H1 (cell line): Measurements from ENCODE around the gene NECAP2. TPM values are rescaled to one million over a fixed set of nuclear protein-coding genes. Genes with fewer than 3 reads are reported as not detected.

Experiments
- polyA plus RNA-seq, 7 experiments: library from polyadenylated mRNA; depleted of rRNA in 3 of 7; stranded (reverse) in 5 of 7; unstranded in 2 of 7; fragments of >200 nt in 5 of 7; fragments of 200-250 nt in 2 of 7; gene quantifications; 1 replicate in 5 of 7; 2 replicates in 1 of 7; 4 replicates in 1 of 7; pipeline versions ENCODE4 v1.2.1 to v1.2.3, GENCODE V29; 2011 to 2013; ENCODE audit warnings: missing spikeins in 2 of 7, mixed read lengths in 2 of 7
- total RNA-seq: library from RNA; stranded (reverse); fragmentation: NEBNext Ultra II Directional; extraction: Animal tissue kit (Norgen Biotek cat#: 25700); gene quantifications from 2 replicates; pipeline ENCODE4 v1.2.1, GENCODE V29; 2021
- TF ChIP-seq, protein P1 (sequence below): fragments of 300-600 bp; sonication (generic); IDR thresholded peaks from 2 replicates; pipeline ENCODE4 v1.7.1; 2012; ENCODE audit warnings: low read length, moderate library complexity, mild to moderate bottlenecking, inconsistent platforms; ENCODE audit not compliant: insufficient replicate concordance
- TF ChIP-seq, protein P2 (sequence below): IDR thresholded peaks from 2 replicates; pipeline ENCODE4 v1.6.1; 2012; ENCODE audit warnings: low read length, inconsistent platforms

NECAP2 gene
- total and polyA plus RNA-seq, 2 of the 8 experiments (the other 6 are each of a cell fraction or from before 2014, with no cell fraction given), result 24.4 to 29.7 TPM

DNA sequence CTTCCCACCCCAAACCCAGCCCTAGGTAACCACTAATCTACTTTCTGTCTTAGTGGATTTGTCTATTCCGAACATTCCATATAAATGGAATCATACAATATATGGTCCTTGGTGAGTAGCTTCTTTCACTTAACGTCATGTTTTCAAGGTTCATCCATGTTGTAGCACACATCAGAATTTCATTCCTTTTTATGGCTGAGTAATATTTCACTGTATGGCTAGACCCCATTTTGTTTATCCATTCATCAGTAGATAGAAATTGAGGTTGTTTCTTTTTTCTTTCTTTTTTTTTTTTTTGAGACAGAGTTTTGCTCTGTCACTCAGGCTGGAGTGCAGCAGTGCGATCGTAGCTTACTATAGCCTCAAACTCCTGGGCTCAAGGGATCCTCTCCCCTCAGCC is 6.5 kb upstream of the NECAP2 start (continued):
- TF ChIP-seq, protein P1, sequence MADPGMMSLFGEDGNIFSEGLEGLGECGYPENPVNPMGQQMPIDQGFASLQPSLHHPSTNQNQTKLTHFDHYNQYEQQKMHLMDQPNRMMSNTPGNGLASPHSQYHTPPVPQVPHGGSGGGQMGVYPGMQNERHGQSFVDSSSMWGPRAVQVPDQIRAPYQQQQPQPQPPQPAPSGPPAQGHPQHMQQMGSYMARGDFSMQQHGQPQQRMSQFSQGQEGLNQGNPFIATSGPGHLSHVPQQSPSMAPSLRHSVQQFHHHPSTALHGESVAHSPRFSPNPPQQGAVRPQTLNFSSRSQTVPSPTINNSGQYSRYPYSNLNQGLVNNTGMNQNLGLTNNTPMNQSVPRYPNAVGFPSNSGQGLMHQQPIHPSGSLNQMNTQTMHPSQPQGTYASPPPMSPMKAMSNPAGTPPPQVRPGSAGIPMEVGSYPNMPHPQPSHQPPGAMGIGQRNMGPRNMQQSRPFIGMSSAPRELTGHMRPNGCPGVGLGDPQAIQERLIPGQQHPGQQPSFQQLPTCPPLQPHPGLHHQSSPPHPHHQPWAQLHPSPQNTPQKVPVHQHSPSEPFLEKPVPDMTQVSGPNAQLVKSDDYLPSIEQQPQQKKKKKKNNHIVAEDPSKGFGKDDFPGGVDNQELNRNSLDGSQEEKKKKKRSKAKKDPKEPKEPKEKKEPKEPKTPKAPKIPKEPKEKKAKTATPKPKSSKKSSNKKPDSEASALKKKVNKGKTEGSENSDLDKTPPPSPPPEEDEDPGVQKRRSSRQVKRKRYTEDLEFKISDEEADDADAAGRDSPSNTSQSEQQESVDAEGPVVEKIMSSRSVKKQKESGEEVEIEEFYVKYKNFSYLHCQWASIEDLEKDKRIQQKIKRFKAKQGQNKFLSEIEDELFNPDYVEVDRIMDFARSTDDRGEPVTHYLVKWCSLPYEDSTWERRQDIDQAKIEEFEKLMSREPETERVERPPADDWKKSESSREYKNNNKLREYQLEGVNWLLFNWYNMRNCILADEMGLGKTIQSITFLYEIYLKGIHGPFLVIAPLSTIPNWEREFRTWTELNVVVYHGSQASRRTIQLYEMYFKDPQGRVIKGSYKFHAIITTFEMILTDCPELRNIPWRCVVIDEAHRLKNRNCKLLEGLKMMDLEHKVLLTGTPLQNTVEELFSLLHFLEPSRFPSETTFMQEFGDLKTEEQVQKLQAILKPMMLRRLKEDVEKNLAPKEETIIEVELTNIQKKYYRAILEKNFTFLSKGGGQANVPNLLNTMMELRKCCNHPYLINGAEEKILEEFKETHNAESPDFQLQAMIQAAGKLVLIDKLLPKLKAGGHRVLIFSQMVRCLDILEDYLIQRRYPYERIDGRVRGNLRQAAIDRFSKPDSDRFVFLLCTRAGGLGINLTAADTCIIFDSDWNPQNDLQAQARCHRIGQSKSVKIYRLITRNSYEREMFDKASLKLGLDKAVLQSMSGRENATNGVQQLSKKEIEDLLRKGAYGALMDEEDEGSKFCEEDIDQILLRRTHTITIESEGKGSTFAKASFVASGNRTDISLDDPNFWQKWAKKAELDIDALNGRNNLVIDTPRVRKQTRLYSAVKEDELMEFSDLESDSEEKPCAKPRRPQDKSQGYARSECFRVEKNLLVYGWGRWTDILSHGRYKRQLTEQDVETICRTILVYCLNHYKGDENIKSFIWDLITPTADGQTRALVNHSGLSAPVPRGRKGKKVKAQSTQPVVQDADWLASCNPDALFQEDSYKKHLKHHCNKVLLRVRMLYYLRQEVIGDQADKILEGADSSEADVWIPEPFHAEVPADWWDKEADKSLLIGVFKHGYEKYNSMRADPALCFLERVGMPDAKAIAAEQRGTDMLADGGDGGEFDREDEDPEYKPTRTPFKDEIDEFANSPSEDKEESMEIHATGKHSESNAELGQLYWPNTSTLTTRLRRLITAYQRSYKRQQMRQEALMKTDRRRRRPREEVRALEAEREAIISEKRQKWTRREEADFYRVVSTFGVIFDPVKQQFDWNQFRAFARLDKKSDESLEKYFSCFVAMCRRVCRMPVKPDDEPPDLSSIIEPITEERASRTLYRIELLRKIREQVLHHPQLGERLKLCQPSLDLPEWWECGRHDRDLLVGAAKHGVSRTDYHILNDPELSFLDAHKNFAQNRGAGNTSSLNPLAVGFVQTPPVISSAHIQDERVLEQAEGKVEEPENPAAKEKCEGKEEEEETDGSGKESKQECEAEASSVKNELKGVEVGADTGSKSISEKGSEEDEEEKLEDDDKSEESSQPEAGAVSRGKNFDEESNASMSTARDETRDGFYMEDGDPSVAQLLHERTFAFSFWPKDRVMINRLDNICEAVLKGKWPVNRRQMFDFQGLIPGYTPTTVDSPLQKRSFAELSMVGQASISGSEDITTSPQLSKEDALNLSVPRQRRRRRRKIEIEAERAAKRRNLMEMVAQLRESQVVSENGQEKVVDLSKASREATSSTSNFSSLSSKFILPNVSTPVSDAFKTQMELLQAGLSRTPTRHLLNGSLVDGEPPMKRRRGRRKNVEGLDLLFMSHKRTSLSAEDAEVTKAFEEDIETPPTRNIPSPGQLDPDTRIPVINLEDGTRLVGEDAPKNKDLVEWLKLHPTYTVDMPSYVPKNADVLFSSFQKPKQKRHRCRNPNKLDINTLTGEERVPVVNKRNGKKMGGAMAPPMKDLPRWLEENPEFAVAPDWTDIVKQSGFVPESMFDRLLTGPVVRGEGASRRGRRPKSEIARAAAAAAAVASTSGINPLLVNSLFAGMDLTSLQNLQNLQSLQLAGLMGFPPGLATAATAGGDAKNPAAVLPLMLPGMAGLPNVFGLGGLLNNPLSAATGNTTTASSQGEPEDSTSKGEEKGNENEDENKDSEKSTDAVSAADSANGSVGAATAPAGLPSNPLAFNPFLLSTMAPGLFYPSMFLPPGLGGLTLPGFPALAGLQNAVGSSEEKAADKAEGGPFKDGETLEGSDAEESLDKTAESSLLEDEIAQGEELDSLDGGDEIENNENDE, result no peak
- TF ChIP-seq, protein P2, sequence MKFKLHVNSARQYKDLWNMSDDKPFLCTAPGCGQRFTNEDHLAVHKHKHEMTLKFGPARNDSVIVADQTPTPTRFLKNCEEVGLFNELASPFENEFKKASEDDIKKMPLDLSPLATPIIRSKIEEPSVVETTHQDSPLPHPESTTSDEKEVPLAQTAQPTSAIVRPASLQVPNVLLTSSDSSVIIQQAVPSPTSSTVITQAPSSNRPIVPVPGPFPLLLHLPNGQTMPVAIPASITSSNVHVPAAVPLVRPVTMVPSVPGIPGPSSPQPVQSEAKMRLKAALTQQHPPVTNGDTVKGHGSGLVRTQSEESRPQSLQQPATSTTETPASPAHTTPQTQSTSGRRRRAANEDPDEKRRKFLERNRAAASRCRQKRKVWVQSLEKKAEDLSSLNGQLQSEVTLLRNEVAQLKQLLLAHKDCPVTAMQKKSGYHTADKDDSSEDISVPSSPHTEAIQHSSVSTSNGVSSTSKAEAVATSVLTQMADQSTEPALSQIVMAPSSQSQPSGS, result no peak
